ENCODE measurements around the gene PAMR1. TPM values are rescaled to one million over a fixed set of nuclear protein-coding genes. Genes with fewer than 3 reads are reported as not detected.

PAMR1 gene
- total and polyA plus RNA-seq, 2 of the 8 experiments (the other 6 are each of a cell fraction or from before 2014, with no cell fraction given): 3.0 to 6.9 TPM

- Histone ChIP-seq H3K14ac (ENCODE audit: insufficient read length) (no peak overlapping the region), H4K20me1 (replicated peaks in 1 of 2; ENCODE audit: control insufficient read depth in 1 of 2, insufficient read depth in 2 of 2, low read length in 2 of 2) (no peaks in the 10 kb centered on the region), H3K4ac (replicated peaks; ENCODE audit: insufficient read length, low read depth, low read length) (no peak overlapping the region), H2AFZ (ENCODE audit: low read length) (no peak overlapping the region), H3K23ac (ENCODE audit: insufficient read length) (no peak overlapping the region), H3K4me3 (ENCODE audit: extremely low read depth in 1 of 4, insufficient read depth in 2 of 4, low read depth in 3 of 4, low read length in 4 of 4) (no peak overlapping the region), H3K23me2 (ENCODE audit: low read depth, low read length) (no peaks in the 10 kb centered on the region), H3K27ac (ENCODE audit: low read depth, low read length) (no peak overlapping the region), H3K9me3 (ENCODE audit: insufficient read depth in 2 of 2, low read depth in 1 of 2, low read length in 1 of 2) (no peaks in the 10 kb centered on the region), H4K91ac (replicated peaks; ENCODE audit: insufficient read length, low read length) (no peak overlapping the region), H2BK5ac (ENCODE audit: low read depth, low read length) (no peak overlapping the region), H3K56ac (replicated peaks; ENCODE audit: insufficient read length, low read depth, low read length) (no peak overlapping the region), H3K27me3 (replicated peaks in 1 of 4; ENCODE audit: control insufficient read depth in 3 of 4, extremely low read depth in 1 of 4, insufficient read depth in 3 of 4, low read length in 3 of 4) (no peaks in the 10 kb centered on the region; a peak in 2 of 7 replicates), H3K79me2 (ENCODE audit: control insufficient read depth in 1 of 2, insufficient read depth in 2 of 2, low read length in 2 of 2) (no peaks in the 10 kb centered on the region), H2BK12ac (ENCODE audit: low read depth, low read length) (no peak overlapping the region), H3K79me1 (ENCODE audit: low read depth, low read length) (no peaks in the 10 kb centered on the region), H4K5ac (ENCODE audit: insufficient read length, low read depth, low read length) (no peak overlapping the region), H2BK20ac (ENCODE audit: low read length) (no peak overlapping the region), H2BK15ac (ENCODE audit: low read length) (no peak overlapping the region), H2BK120ac (replicated peaks; ENCODE audit: low read depth, low read length) (no peak overlapping the region), H3K4me1 (replicated peaks in 1 of 4; ENCODE audit: control insufficient read depth in 3 of 4, insufficient read depth in 4 of 4, low read length in 3 of 4) (no peaks in the 10 kb centered on the region), H3K9ac (replicated peaks in 1 of 4; ENCODE audit: extremely low read depth in 1 of 4, low read depth in 3 of 4, low read length in 3 of 4) (no peak overlapping the region), H3K18ac (ENCODE audit: extremely low read depth, low read length) (no peak overlapping the region), H2AK5ac (ENCODE audit: low read depth, low read length) (no peak overlapping the region), H3K36me3 (ENCODE audit: control insufficient read depth in 2 of 4, insufficient read depth in 4 of 4, low read length in 3 of 4) (no peaks in the 10 kb centered on the region), H3K4me2 (ENCODE audit: insufficient read depth in 1 of 2, low read depth in 2 of 2, low read length in 2 of 2) (no peak overlapping the region), H4K8ac (ENCODE audit: extremely low read depth, insufficient read depth, low read length) (no peak overlapping the region)
- TF ChIP-seq SRF (IDR thresholded peaks at IDR 0.05; ENCODE audit: low read depth, low read length) (no peak), POLR2AphosphoS5 (IDR thresholded peaks at IDR 0.05; ENCODE audit: low read depth, low read length) (no peak)
- no peak for DNase-seq (ENCODE audit: low read depth in 1 of 2, low spot score in 2 of 2)
- 87% methylated on average over 6 of the region's 6 CpGs; no CpG with 5 or more reads in 1 of the 2 experiments for WGBS, 2 experiments (ENCODE audit: extremely low coverage in 1 of 2, insufficient coverage in 1 of 2, insufficient read length in 1 of 2, insufficient replicate concordance in 2 of 2, low coverage in 1 of 2, low lambda C conversion rate in 2 of 2, missing lambda C conversion rate in 1 of 2)
- ChIA-PET CTCF (ENCODE audit: partially characterized antibody) (interaction anchor here (0.8 to 2.2 kb wide), 11 partner anchors 12 to 464 kb away, joined by 3 to 9 read pairs (median 4); no protein-coding TSS in a partner anchor), POLR2A (ENCODE audit: partially characterized antibody) (no interaction called here)
- FAIRE-seq: no peak
Measured at GRCh38 chr11:35389897-35390465, 135.4 kb downstream of the PAMR1 start.

Data from H1 (cell line).